Right lobe of liver (tissue), 6 donors: ENCODE measurements around the gene REPS1. TPM values are rescaled to one million over a fixed set of nuclear protein-coding genes. Genes with fewer than 3 reads are reported as not detected.

Experiments used
- ATAC-seq, 4 donors: fragments of 200-7000 bp; cut with Tn5 transposase; one replicate each; pipeline ENCODE4 v1.9.1; 2020; ENCODE audit warnings: mild to moderate bottlenecking in 4 of 4, moderate library complexity in 4 of 4
- DNase-seq, 3 donors: peaks; one replicate each; pipeline ENCODE4 v3.0.0-alpha.2; 2020
- H3K27ac ChIP-seq, 3 donors: fragments of 200-600 bp; one replicate each; pipeline ENCODE4 v1.8.0; 2022
- H3K27me3 ChIP-seq, 2 donors: fragments of 200-600 bp; one replicate each; pipeline ENCODE4 v1.8.0; 2022
- H3K36me3 ChIP-seq, 4 donors: fragments of 200-600 bp; sonication (generic) in 1 of 4; one replicate each; pipeline versions ENCODE4 v1.5.1 to v1.8.0; 2017 to 2022; ENCODE audit warnings: control low read depth in 1 of 4
- H3K4me1 ChIP-seq, 4 donors: fragments of 200-600 bp; sonication (generic) in 1 of 4; one replicate each; pipeline versions ENCODE4 v1.5.1 to v1.8.0; 2017 to 2022; ENCODE audit warnings: control low read depth in 1 of 4
- H3K4me3 ChIP-seq, 3 donors: fragments of 200-600 bp; one replicate each; pipeline ENCODE4 v1.8.0; 2022
- H3K9me3 ChIP-seq, 4 donors: fragments of 200-600 bp; sonication (generic) in 1 of 4; one replicate each; pipeline versions ENCODE4 v1.5.1 to v1.8.0; 2017 to 2022; ENCODE audit warnings: control low read depth in 1 of 4
- CTCF ChIP-seq, 4 donors: fragments of 200-600 bp in 3 of 4; fragments of 450-650 bp in 1 of 4; IDR thresholded peaks; one replicate each; pipeline versions ENCODE4 v1.5.1 to v1.8.0; 2016 to 2022; ENCODE audit warnings: antibody characterized with exemption in 4 of 4, mild to moderate bottlenecking in 2 of 4
- POLR2A ChIP-seq: fragments of 450-650 bp; IDR thresholded peaks from one replicate; pipeline ENCODE4 v1.6.1; 2017; ENCODE audit warnings: antibody characterized with exemption, mild to moderate bottlenecking
- WGBS: methylation state at CpG from one replicate; pipeline ENCODE4 v1.1.6; 2018; ENCODE audit warnings: low coverage, low lambda C conversion rate; ENCODE audit not compliant: insufficient coverage; ENCODE audit errors: missing lambda C conversion rate; 5-methylcytosine and 5-hydroxymethylcytosine counted together
- intact Hi-C, 2 donors: fragments of 100-400 bp; cut with DNase I; formaldehyde crosslinking; loops; one replicate each; pipeline versions ENCODE4 v1.11.2 to v1.14.1; 2022
- total RNA-seq, 6 experiments: library from RNA; depleted of rRNA in 2 of 6; stranded (reverse); fragments of >200 nt in 2 of 6; fragmentation: NEBNext Ultra II Directional in 3 of 6; extraction: Animal tissue kit (Norgen Biotek cat#: 25700) in 3 of 6; gene quantifications; one replicate each; pipeline versions ENCODE4 v1.1.0 to v1.2.4, GENCODE V29; 2016 to 2023
- donor health status: DM: no; HTN: yes; CAD: no.
- donor health status: DM: no; HTN: no; CAD: no.
- donor health status: DM: no; HTN: no; CAD: no.
- donor health status: DM: no; HTN: yes; CAD: no.
- donor health status: DM: no; HTN: yes; CAD: no.

Gene REPS1
- total RNA-seq, 6 experiments from 2014 or later, result 17.0 to 68.0 (median 34.0) TPM

GRCh38 chr6:138891255-138891986 is 96.6 kb downstream of the REPS1 start:
- Histone ChIP-seq H3K9me3 (no peaks in the 10 kb centered on the region), H3K27ac (no peak overlapping the region), H3K4me3 (no peak overlapping the region), H3K27me3 (no peaks in the 10 kb centered on the region), H3K4me1 (no peaks in the 10 kb centered on the region), H3K36me3 (no peaks in the 10 kb centered on the region)
- 86% methylated on average over 3 of the region's 3 CpGs for WGBS
- intact Hi-C loops, result no loop called here
- no peak for ATAC-seq
- no peak for TF ChIP-seq POLR2A
- TF ChIP-seq CTCF (IDR thresholded peaks at IDR 0.05), result no peak
- no peak for DNase-seq

DNA sequence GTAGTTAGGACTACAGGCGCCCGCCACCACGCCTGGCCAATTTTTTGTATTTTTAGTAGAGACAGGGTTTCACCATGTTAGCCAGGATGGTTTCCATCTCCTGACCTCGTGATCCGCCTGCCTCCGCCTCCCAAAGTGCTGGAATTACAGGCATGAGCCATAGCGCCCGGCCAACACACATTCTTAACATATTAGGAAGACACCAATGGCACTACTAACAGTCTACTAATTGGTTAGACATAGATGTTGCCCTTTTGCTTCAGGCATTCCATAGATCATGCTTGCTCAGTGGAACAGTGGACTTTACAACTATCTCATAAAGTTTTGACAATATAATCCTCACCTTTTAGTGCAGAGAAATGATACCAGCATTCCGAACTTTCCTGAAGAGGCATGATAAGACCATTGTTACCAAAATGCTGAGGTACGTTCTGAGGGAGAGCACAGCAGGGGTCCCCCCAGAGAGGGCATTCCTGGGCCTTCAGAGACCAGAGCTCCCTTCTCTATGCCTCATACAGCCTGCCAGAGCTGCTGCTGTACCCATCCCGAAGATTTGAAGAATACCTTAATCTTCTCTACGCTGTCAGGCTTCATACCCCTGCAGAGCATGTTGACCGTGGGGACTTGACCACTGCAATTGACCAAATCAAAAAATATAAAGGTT is 102.8 kb downstream of the REPS1 start:
- Histone ChIP-seq H3K9me3 (no peaks in the 10 kb centered on the region), H3K27ac (no peak overlapping the region), H3K36me3 (no peaks in the 10 kb centered on the region), H3K27me3 (no peaks in the 10 kb centered on the region), H3K4me1 (no peaks in the 10 kb centered on the region), H3K4me3 (no peak overlapping the region)
- ATAC-seq, result no peak
- intact Hi-C loops, result no loop called here
- WGBS, result 80% methylated on average over 10 of the region's 13 CpGs
- no peak for DNase-seq
- no peak for TF ChIP-seq POLR2A
- no peak for TF ChIP-seq CTCF (IDR thresholded peaks at IDR 0.05)

DNA sequence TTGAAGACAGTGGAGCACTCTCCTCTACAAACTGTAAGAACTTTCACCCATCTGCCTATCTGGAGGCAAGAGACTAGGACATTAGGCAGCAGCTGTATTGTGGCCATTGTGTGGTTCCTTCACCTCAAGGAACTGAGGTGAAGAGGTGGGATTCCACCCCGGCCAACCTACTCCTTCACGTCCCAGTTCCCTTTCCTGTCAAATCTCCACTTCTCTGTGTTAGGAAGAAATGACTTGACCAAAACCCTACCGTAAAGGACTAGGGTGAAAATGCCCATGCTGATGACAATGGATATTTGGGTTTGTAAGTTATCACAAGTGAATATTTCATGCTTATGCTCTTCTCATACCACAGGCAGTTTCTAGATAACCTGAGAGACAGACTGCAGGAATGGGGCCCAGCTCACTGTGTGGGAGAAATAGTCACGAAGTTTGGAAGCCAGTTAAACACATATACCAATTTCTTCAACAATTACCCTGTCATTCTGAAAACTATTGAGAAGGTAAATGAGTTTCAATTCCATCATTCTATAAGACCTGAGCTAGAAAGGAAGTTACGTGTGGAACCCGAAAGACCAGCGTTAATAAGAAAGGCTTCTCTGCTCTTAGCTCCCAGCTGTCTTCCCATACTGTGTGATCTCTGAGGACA is 105.6 kb downstream of the REPS1 start:
- Histone ChIP-seq H3K4me3 (no peak overlapping the region), H3K36me3 (no peaks in the 10 kb centered on the region), H3K27ac (no peak overlapping the region), H3K4me1 (no peaks in the 10 kb centered on the region), H3K9me3 (no peaks in the 10 kb centered on the region), H3K27me3 (no peaks in the 10 kb centered on the region)
- intact Hi-C loops, result no loop called here
- ATAC-seq (no peak), DNase-seq (no peak)
- 86% methylated on average over 7 of the region's 7 CpGs for WGBS
- TF ChIP-seq POLR2A (no peak), CTCF (IDR thresholded peaks at IDR 0.05) (no peak)

DNA sequence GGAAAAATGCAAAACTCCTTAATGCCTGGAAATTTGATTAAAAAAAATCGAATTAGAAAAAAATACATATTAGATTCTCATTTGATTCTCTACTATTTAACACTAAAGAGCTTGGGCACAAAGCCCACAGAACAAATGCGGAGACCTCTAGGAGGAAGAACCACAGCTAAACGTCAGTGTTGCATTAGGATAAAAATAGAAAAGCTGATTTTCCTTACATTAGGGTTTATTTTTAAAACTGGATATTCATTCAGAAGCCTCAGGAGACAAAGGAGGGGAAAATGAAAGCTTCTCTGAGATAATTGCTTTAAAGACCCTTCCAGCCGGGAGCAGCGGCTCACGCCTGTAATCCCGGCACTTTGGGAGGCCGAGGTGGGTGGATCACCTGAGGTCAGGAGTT is 114.9 kb downstream of the REPS1 start:
- ATAC-seq, result no peak
- 72% methylated on average over 8 of the region's 8 CpGs for WGBS

More for the DNA sequence above, 114.9 kb downstream of the REPS1 start:
- Histone ChIP-seq H3K4me3 (no peak overlapping the region), H3K36me3 (no peaks in the 10 kb centered on the region), H3K27me3 (no peaks in the 10 kb centered on the region), H3K4me1 (no peaks in the 10 kb centered on the region), H3K27ac (no peak overlapping the region), H3K9me3 (peaks cover 0 to 3% (median 0%) of the 10 kb centered on the region in 4 donors)
- no peak for DNase-seq
- intact Hi-C loops, result no loop called here
- TF ChIP-seq CTCF (IDR thresholded peaks at IDR 0.05), result no peak
- TF ChIP-seq POLR2A, result no peak
